GM21390 (cell line): Measurements from ENCODE around the gene SEMA3A.
"Not testable (repeated sequence)": the region's sequence is repeated elsewhere in the genome, so short reads cannot be mapped to it uniquely, and the experiment has no call there.

Source experiments
- ATAC-seq: cut with Tn5 transposase; IDR thresholded peaks from one replicate; pipeline ENCODE4 v1.9.1; 2021; ENCODE audit not compliant: unreplicated experiment

Gene SEMA3A

GRCh38 chr7:84070770-84071169 lies 123.8 kb downstream of the SEMA3A start:
- ATAC-seq = no peak

DNA sequence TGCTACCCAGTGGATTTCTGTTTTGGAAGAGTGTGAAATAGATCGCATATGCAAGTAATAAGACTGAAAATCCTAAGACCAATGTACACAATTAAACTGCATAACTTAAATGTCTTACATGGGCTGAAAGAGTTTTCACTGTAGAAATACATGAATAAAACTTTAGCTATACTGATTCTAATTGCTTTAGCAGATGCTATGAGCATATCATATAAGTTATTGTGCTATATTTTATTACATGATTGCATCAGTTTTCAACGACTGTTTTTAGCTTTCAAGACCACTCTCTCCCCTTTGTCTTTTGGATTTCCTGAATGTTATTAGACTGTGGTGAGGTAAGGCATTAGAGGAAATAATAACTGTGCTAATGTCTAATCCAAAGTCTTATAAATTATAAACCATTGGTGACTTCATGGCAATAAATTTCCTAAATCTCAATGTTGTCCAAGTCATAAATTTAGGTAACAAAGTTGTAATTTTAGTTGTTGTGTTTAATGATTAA lies 124.5 kb downstream of the SEMA3A start:
- ATAC-seq = no peak

GRCh38 chr7:84069033-84069432 lies 125.6 kb downstream of the SEMA3A start:
- no peak for ATAC-seq

DNA sequence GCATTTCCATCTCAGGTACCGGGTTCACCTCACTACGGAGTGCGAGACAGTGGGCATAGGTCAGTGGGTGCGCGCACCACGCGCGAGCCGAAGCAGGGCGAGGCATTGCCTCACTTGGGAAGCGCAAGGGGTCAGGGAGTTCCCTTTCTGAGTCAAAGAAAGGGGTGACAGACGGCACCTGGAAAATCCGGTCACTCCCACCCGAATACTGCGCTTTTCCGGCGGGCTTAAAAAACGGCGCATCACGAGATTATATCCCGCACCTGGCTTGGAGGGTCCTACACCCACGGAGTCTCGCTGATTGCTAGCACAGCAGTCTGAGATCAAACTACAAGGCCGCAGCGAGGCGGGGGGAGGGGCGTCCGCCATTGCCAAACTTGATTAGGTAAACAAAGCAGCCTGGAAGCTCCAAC lies 132.1 kb downstream of the SEMA3A start:
- not testable (repeated sequence) for ATAC-seq

- ATAC-seq = no peak
These were observed 133.8 kb downstream of the SEMA3A start for GRCh38 chr7:84060760-84061261.

- no peak for ATAC-seq
These were observed 134.6 kb downstream of the SEMA3A start for GRCh38 chr7:84060000-84060399.

DNA sequence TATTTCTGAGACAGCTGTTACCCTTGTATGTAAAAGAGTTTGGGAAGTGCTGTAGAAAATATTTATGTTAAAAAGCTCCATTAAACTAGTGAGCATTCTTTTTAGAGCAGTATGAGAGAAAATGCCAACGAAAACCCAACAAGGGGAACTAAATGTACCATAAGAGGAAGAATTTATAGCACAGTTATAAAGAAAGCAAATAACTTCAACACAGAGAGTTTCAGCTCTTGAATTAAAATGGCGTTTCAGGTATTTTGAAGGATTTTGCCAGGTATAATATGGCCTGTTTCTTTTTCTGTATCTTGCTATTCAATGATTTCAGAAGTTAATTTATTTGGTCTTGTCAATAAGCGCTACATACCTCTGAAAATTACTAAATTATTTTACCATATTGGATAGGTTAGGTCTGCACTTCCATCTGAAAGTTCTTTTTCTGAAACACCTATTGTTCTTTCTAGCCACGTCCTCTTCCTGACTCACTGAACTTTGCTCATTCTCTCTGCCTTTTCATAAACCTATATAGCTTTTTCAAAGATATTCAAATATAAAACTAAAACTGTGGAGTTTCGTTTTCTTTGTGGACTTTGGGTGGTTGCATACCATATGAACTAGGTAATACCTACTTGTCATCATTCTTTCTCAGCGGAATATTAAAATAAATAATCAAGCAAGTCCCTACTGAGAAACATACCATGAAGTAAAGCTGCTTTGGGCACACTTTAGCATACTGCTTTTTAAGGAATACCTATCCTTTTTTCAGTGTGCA lies 136.1 kb downstream of the SEMA3A start:
- no peak for ATAC-seq

DNA sequence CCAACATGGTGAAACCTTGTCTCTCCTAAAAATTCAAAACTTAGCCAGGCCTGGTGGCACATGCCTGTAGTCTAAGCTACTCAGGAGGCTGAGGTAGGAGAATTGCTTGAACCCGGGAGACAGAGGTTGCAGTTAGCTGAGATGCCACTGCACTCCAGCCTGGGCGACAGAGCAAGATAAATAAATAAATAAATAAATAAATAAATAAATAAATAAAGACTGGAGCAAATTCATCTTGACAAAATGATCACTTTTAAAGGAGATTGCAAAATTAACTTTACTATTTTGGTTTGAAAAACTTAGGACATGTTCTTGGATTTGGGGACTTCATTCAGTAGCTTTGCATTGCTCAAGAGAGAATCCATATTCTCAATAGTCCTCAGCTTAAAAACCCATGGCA lies 137.0 kb downstream of the SEMA3A start:
- no peak for ATAC-seq

DNA sequence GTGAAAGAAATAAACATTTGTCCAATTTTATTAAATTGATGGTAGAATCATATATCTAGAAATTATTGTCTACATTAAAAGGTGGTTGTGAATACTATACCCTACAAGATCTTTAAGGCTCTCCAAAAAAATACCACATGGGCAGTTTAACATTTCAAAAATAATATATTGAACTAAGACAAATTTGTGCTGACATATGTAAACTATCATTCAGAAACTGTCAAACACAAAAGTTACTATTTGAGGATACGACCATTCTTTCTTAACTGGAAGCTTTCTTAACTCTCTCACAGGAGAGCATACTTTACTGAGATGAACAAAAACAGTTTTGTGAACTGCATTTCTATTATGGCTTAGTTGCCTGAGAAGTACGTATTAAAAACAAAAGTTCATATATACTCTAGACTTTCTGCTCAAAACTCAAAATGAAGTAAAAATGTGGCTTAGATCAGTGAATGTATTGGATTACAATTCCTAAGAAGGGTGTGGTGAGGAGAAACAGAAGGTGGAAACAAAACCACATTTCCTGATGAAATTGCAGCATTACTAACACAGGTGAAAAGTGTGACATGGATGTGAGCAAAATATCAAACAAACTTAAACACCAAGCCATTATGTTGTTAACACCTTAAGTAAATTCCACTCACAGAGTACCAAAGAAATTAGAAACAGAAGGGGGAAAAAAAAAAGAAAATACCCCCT lies 138.5 kb downstream of the SEMA3A start:
- ATAC-seq = no peak

GRCh38 chr7:84055199-84055598 lies 139.4 kb downstream of the SEMA3A start:
- not testable (repeated sequence) for ATAC-seq

- ATAC-seq = no peak
These were observed 145.3 kb downstream of the SEMA3A start for GRCh38 chr7:84049071-84049836.

GRCh38 chr7:84047085-84047484 lies 147.5 kb downstream of the SEMA3A start:
- ATAC-seq = no peak

DNA sequence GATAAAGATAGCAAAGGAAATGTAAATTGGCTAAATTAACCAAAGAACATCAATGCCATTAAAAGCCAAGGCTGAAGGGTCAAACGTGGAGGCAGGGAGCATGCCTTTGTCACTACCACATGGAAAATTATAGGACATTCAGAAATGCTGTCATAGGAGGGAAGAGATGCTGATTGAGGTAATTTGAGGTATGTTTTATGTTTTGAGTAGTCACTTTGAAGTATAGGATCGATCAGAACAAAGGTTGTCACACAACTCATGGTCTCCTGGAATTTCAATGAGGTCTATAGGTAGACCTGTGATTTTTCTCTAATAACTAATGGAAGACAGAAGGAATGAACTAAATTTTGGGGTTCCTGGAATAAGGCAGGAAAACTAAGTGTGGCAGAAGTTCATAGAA lies 149.8 kb downstream of the SEMA3A start:
- no peak for ATAC-seq

GRCh38 chr7:84043661-84044191 lies 150.9 kb downstream of the SEMA3A start:
- ATAC-seq = no peak

- ATAC-seq = no peak
These were observed 152.5 kb downstream of the SEMA3A start for GRCh38 chr7:84042110-84042539.

- ATAC-seq = no peak
These were observed 152.9 kb downstream of the SEMA3A start for GRCh38 chr7:84041649-84042048.

- no peak for ATAC-seq
These were observed 154.2 kb downstream of the SEMA3A start for GRCh38 chr7:84040355-84040754.

GRCh38 chr7:84039432-84039831 lies 155.2 kb downstream of the SEMA3A start:
- no peak for ATAC-seq

- ATAC-seq = no peak
These were observed 166.9 kb downstream of the SEMA3A start for GRCh38 chr7:84027678-84028077.

DNA sequence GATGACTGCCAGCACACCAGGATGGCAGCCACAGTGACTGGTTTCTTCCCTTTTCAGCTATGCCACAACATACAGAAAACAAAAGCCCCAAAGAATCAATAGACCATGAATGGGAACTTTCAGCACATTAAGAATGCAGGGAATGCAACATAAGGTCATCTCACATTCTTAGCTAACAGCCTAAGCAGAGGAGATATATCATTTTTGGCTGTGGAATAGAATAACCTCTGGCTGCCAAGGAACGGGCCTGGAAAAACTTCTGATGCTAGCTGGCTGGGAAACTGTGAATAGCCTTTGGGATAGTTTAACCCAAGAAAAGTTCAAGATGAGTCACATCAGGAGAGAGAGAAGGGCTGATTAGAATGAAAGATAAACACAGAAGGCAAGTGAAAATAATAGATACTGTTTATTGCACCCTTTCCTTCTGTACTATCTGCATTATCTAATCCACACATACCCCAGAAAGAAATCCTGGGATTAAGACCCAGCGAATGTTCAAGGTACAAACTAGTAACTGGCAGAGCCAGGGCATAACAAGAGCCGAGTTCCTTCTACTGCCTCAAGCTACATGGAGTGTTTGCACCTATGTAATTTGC lies 169.2 kb downstream of the SEMA3A start:
- ATAC-seq = no peak
